ENCODE results near the gene TAP2. TPM values are rescaled to one million over a fixed set of nuclear protein-coding genes. Genes with fewer than 3 reads are reported as not detected.

Gene TAP2
- total and polyA plus RNA-seq, 2 experiments from 2014 or later = 4.9 to 102 TPM

DNA sequence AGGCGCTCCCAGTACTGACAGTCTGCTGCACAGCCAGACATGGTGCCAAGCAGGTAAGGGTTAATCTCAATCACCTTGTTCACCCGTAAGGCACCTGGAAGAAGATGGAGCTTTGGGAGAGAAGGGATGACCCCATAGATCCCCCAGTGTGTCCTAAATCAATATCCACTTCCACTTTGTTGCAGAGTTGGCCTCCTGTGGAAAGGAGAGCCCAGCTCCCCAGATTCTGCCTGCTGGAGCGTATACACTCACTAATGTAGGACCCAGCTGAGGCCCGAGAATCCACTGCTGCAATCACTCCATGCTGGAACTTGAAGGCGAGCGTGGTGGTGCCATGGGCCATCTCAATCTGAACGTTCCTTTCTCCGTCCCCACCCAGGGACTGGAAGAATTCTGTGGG, 4.2 kb upstream of the TAP2 start:
- Mint-ChIP-seq H3K4me3 (peak overlapping the region; percentile 92), H3K27ac (no peak overlapping the region), H3K4me1 (peaks cover 13% of the 10 kb centered on the region), H3K9me3 (no peaks in the 10 kb centered on the region), H3K27me3 (ENCODE audit: insufficient read depth, low read depth, poor library complexity) (peaks cover 15% of the 10 kb centered on the region), H3K36me3 (ENCODE audit: low read depth) (peaks cover 20% of the 10 kb centered on the region; the same call in 2 of the 3 replicates)
- H3K36me3 ChIP-seq (ENCODE audit: insufficient read depth) = peaks cover 6% of the 10 kb centered on the region; the same call in 1 of the 2 replicates
- no peaks in the 10 kb centered on the region for H4K20me1 ChIP-seq (replicated peaks; ENCODE audit: insufficient read depth)
- H3K9me2 ChIP-seq (ENCODE audit: insufficient read depth) = no peaks in the 10 kb centered on the region
- H3K27ac ChIP-seq (ENCODE audit: low read depth) = no peak overlapping the region
- no peaks in the 10 kb centered on the region for H3K79me2 ChIP-seq (replicated peaks; ENCODE audit: insufficient read depth)
- H2AFZ ChIP-seq = peak overlapping the region; percentile 99
- ATAC-seq = no peak
- no peak for DNase-seq (ENCODE audit: low spot score)
- H3K4me2 ChIP-seq = peak overlapping the region; percentile 99; the same call in 1 of the 2 replicates
- H3K4me1 ChIP-seq (ENCODE audit: insufficient read depth) = peaks cover 7% of the 10 kb centered on the region
- TF ChIP-seq, protein P1, sequence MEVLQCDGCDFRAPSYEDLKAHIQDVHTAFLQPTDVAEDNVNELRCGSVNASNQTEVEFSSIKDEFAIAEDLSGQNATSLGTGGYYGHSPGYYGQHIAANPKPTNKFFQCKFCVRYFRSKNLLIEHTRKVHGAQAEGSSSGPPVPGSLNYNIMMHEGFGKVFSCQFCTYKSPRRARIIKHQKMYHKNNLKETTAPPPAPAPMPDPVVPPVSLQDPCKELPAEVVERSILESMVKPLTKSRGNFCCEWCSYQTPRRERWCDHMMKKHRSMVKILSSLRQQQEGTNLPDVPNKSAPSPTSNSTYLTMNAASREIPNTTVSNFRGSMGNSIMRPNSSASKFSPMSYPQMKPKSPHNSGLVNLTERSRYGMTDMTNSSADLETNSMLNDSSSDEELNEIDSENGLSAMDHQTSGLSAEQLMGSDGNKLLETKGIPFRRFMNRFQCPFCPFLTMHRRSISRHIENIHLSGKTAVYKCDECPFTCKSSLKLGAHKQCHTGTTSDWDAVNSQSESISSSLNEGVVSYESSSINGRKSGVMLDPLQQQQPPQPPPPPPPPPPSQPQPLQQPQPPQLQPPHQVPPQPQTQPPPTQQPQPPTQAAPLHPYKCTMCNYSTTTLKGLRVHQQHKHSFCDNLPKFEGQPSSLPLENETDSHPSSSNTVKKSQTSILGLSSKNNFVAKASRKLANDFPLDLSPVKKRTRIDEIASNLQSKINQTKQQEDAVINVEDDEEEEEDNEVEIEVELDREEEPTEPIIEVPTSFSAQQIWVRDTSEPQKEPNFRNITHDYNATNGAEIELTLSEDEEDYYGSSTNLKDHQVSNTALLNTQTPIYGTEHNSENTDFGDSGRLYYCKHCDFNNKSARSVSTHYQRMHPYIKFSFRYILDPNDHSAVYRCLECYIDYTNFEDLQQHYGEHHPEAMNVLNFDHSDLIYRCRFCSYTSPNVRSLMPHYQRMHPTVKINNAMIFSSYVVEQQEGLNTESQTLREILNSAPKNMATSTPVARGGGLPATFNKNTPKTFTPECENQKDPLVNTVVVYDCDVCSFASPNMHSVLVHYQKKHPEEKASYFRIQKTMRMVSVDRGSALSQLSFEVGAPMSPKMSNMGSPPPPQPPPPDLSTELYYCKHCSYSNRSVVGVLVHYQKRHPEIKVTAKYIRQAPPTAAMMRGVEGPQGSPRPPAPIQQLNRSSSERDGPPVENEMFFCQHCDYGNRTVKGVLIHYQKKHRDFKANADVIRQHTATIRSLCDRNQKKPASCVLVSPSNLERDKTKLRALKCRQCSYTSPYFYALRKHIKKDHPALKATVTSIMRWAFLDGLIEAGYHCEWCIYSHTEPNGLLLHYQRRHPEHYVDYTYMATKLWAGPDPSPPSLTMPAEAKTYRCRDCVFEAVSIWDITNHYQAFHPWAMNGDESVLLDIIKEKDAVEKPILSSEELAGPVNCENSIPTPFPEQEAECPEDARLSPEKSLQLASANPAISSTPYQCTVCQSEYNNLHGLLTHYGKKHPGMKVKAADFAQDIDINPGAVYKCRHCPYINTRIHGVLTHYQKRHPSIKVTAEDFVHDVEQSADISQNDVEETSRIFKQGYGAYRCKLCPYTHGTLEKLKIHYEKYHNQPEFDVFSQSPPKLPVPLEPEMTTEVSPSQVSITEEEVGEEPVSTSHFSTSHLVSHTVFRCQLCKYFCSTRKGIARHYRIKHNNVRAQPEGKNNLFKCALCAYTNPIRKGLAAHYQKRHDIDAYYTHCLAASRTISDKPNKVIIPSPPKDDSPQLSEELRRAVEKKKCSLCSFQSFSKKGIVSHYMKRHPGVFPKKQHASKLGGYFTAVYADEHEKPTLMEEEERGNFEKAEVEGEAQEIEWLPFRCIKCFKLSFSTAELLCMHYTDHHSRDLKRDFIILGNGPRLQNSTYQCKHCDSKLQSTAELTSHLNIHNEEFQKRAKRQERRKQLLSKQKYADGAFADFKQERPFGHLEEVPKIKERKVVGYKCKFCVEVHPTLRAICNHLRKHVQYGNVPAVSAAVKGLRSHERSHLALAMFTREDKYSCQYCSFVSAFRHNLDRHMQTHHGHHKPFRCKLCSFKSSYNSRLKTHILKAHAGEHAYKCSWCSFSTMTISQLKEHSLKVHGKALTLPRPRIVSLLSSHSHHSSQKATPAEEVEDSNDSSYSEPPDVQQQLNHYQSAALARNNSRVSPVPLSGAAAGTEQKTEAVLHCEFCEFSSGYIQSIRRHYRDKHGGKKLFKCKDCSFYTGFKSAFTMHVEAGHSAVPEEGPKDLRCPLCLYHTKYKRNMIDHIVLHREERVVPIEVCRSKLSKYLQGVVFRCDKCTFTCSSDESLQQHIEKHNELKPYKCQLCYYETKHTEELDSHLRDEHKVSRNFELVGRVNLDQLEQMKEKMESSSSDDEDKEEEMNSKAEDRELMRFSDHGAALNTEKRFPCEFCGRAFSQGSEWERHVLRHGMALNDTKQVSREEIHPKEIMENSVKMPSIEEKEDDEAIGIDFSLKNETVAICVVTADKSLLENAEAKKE (CRISPR knock-in tag; IDR thresholded peaks at IDR 0.05) = no peak
- no peak for TF ChIP-seq CREB1 (CRISPR knock-in tag; IDR thresholded peaks at IDR 0.05; ENCODE audit: low read depth)
- TF ChIP-seq EZH2 (IDR thresholded peaks at IDR 0.05; ENCODE audit: low read depth, unreplicated experiment) = no peak
- no peak for TF ChIP-seq STAT1 (IDR thresholded peaks at IDR 0.05; ENCODE audit: unreplicated experiment)
- no peak for TF ChIP-seq ZNF331 (CRISPR knock-in tag; IDR thresholded peaks at IDR 0.05; ENCODE audit: low read depth)
- TF ChIP-seq, protein P2, sequence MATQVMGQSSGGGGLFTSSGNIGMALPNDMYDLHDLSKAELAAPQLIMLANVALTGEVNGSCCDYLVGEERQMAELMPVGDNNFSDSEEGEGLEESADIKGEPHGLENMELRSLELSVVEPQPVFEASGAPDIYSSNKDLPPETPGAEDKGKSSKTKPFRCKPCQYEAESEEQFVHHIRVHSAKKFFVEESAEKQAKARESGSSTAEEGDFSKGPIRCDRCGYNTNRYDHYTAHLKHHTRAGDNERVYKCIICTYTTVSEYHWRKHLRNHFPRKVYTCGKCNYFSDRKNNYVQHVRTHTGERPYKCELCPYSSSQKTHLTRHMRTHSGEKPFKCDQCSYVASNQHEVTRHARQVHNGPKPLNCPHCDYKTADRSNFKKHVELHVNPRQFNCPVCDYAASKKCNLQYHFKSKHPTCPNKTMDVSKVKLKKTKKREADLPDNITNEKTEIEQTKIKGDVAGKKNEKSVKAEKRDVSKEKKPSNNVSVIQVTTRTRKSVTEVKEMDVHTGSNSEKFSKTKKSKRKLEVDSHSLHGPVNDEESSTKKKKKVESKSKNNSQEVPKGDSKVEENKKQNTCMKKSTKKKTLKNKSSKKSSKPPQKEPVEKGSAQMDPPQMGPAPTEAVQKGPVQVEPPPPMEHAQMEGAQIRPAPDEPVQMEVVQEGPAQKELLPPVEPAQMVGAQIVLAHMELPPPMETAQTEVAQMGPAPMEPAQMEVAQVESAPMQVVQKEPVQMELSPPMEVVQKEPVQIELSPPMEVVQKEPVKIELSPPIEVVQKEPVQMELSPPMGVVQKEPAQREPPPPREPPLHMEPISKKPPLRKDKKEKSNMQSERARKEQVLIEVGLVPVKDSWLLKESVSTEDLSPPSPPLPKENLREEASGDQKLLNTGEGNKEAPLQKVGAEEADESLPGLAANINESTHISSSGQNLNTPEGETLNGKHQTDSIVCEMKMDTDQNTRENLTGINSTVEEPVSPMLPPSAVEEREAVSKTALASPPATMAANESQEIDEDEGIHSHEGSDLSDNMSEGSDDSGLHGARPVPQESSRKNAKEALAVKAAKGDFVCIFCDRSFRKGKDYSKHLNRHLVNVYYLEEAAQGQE (IDR thresholded peaks at IDR 0.05; ENCODE audit: unreplicated experiment) = no peak
- TF ChIP-seq POLR2AphosphoS5 (IDR thresholded peaks at IDR 0.05; ENCODE audit: low read depth) = no peak
- no peak for TF ChIP-seq NANOG (IDR thresholded peaks at IDR 0.05; ENCODE audit: borderline replicate concordance)
- TF ChIP-seq, protein P3, sequence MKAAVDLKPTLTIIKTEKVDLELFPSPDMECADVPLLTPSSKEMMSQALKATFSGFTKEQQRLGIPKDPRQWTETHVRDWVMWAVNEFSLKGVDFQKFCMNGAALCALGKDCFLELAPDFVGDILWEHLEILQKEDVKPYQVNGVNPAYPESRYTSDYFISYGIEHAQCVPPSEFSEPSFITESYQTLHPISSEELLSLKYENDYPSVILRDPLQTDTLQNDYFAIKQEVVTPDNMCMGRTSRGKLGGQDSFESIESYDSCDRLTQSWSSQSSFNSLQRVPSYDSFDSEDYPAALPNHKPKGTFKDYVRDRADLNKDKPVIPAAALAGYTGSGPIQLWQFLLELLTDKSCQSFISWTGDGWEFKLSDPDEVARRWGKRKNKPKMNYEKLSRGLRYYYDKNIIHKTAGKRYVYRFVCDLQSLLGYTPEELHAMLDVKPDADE (IDR thresholded peaks at IDR 0.05) = no peak
- TF ChIP-seq, protein P4, sequence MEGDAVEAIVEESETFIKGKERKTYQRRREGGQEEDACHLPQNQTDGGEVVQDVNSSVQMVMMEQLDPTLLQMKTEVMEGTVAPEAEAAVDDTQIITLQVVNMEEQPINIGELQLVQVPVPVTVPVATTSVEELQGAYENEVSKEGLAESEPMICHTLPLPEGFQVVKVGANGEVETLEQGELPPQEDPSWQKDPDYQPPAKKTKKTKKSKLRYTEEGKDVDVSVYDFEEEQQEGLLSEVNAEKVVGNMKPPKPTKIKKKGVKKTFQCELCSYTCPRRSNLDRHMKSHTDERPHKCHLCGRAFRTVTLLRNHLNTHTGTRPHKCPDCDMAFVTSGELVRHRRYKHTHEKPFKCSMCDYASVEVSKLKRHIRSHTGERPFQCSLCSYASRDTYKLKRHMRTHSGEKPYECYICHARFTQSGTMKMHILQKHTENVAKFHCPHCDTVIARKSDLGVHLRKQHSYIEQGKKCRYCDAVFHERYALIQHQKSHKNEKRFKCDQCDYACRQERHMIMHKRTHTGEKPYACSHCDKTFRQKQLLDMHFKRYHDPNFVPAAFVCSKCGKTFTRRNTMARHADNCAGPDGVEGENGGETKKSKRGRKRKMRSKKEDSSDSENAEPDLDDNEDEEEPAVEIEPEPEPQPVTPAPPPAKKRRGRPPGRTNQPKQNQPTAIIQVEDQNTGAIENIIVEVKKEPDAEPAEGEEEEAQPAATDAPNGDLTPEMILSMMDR (conservative IDR thresholded peaks at IDR 0.05; ENCODE audit: low read depth in 2 of 2) = no peak
- TF ChIP-seq JUNB (IDR thresholded peaks at IDR 0.05; ENCODE audit: unreplicated experiment) = no peak
- TF ChIP-seq ZNF114 (CRISPR knock-in tag; IDR thresholded peaks at IDR 0.05) = no peak
- TF ChIP-seq EZH2phosphoT487 (IDR thresholded peaks at IDR 0.05; ENCODE audit: unreplicated experiment) = no peak
- no peaks in the 10 kb centered on the region for H3F3A ChIP-seq (replicated peaks; ENCODE audit: low read depth)
- peaks cover 15% of the 10 kb centered on the region for H3K27me3 ChIP-seq (ENCODE audit: insufficient read depth)
- H3K4me3 ChIP-seq = peak overlapping the region; percentile 98

All from GM23338 (cell line).